PC-3 (cell line): ENCODE results near the gene IL17B. TPM values are rescaled to one million over a fixed set of nuclear protein-coding genes. Genes with fewer than 3 reads are reported as not detected.

Source experiments
- ATAC-seq: fragments of 200-7000 bp; cut with Tn5 transposase; 2 replicates; pipeline ENCODE4 v1.9.1; 2020; ENCODE audit warnings: mild to moderate bottlenecking, moderate library complexity
- BruUV-seq: library from RNA; stranded (reverse); fragments of 400-500 nt; replicated peaks from 2 replicates; lab custom pipeline; 2021; lab: Mats Ljungman, UMichigan
- CTCF ChIA-PET: fragments of 300-600 bp; sonication (Branson Sonifier 250); formaldehyde crosslinking; loops from one replicate; lab custom pipeline; 2022; ENCODE audit warnings: antibody characterized with exemption; lab: Charles Lee
- POLR2A ChIA-PET: fragments of 300-600 bp; sonication (Branson Sonifier 250); formaldehyde crosslinking; loops from one replicate; lab custom pipeline; 2022; ENCODE audit warnings: antibody characterized with exemption; ENCODE audit not compliant: unreplicated experiment; lab: Charles Lee
- DNase-seq: peaks from one replicate; pipeline ENCODE4 v3.0.0-alpha.2; 2015
- H2AFZ ChIP-seq: fragments of 300-600 bp; sonication (generic); 2 replicates; pipeline ENCODE4 v1.6.0; 2016; ENCODE audit warnings: antibody characterized with exemption, low read length
- H3F3A ChIP-seq: fragments of 300-600 bp; sonication (generic); one replicate; pipeline ENCODE4 v1.6.0; 2017; ENCODE audit warnings: antibody characterized with exemption, low read length, control low read depth, mild to moderate bottlenecking; ENCODE audit not compliant: unreplicated experiment
- H3K27ac ChIP-seq: fragments of 300-600 bp; sonication (generic); 2 replicates; pipeline ENCODE4 v1.5.1; 2016; ENCODE audit warnings: mild to moderate bottlenecking, low read length
- H3K27me3 ChIP-seq: fragments of 300-600 bp; sonication (generic); 2 replicates; pipeline ENCODE4 v1.6.1; 2016; ENCODE audit warnings: low read length, mixed read lengths
- H3K36me3 ChIP-seq: fragments of 300-600 bp; sonication (generic); 2 replicates; pipeline ENCODE4 v1.6.1; 2016; ENCODE audit warnings: low read depth, mixed run types, low read length, mixed read lengths
- H3K4me1 ChIP-seq: fragments of 300-600 bp; sonication (generic); 2 replicates; pipeline ENCODE4 v1.5.1; 2016; ENCODE audit warnings: low read length; ENCODE audit not compliant: insufficient read depth
- H3K4me2 ChIP-seq: fragments of 300-600 bp; sonication (generic); 2 replicates; pipeline ENCODE4 v1.6.0; 2016; ENCODE audit warnings: low read length
- H3K4me3 ChIP-seq: fragments of 300-600 bp; sonication (generic); 2 replicates; pipeline ENCODE4 v1.5.1; 2016; ENCODE audit warnings: mild to moderate bottlenecking, low read length, mixed read lengths
- H3K79me2 ChIP-seq: fragments of 300-600 bp; sonication (generic); 2 replicates; pipeline ENCODE4 v1.6.1; 2017; ENCODE audit warnings: low read length, mixed read lengths
- H3K9ac ChIP-seq: fragments of 300-600 bp; sonication (generic); 2 replicates; pipeline ENCODE4 v1.6.0; 2016; ENCODE audit warnings: mild to moderate bottlenecking, low read length
- H3K9me2 ChIP-seq: fragments of 300-600 bp; sonication (generic); replicated peaks from 2 replicates; pipeline ENCODE4 v1.6.1; 2016; ENCODE audit warnings: mixed run types, low read length, mixed read lengths
- H3K9me3 ChIP-seq: fragments of 300-600 bp; sonication (generic); 2 replicates; pipeline ENCODE4 v1.6.1; 2016; ENCODE audit warnings: low read length, mixed read lengths
- H4K20me1 ChIP-seq: fragments of 300-600 bp; sonication (generic); 2 replicates; pipeline ENCODE4 v1.6.1; 2016; ENCODE audit warnings: low read length, mixed read lengths
- CTCF ChIP-seq: fragments of 300-600 bp; sonication (generic); conservative IDR thresholded peaks from 2 replicates; pipeline ENCODE4 v1.5.1; 2017; ENCODE audit warnings: antibody characterized with exemption, low read depth, mild to moderate bottlenecking, low read length
- EZH2 ChIP-seq: fragments of 300-600 bp; sonication (generic); IDR thresholded peaks from one replicate; pipeline ENCODE4 v1.6.1; 2017; ENCODE audit warnings: antibody characterized with exemption, mild to moderate bottlenecking, low read length; ENCODE audit not compliant: unreplicated experiment
- EZH2phosphoT487 ChIP-seq: fragments of 300-600 bp; sonication (generic); IDR thresholded peaks from 2 replicates; pipeline ENCODE4 v1.6.1; 2018; ENCODE audit warnings: mild to moderate bottlenecking, antibody characterized with exemption, low read length, borderline replicate concordance
- intact Hi-C: fragments of 100-400 bp; cut with micrococcal nuclease; formaldehyde crosslinking; loops from 2 replicates; pipeline ENCODE4 v1.9.0; 2023
- total RNA-seq: library from RNA; depleted of rRNA; stranded (reverse); fragments of >200 nt; gene quantifications from 2 replicates; pipeline ENCODE4 v1.2.3, GENCODE V29; 2014

IL17B gene
- total RNA-seq, 1 experiment from 2014 or later, result not detected

- no peaks in the 10 kb centered on the region for H4K20me1 ChIP-seq
- intact Hi-C loops, result no loop called here
- DNase-seq (no peak), ATAC-seq (no peak)
- H3K4me2 ChIP-seq, result no peak overlapping the region
- ChIA-PET CTCF (no interaction called here), POLR2A (no interaction called here)
- H3K27me3 ChIP-seq, result no peaks in the 10 kb centered on the region
- no peaks in the 10 kb centered on the region for H3K9me2 ChIP-seq
- H3K9ac ChIP-seq, result no peak overlapping the region
- H3K4me1 ChIP-seq, result peaks cover 20% of the 10 kb centered on the region
- TF ChIP-seq EZH2phosphoT487, result no peak
- no peak for TF ChIP-seq CTCF
- TF ChIP-seq EZH2, result no peak
- H2AFZ ChIP-seq, result no peak overlapping the region
- no peak overlapping the region for H3K4me3 ChIP-seq
- no peak overlapping the region for H3K27ac ChIP-seq
- no peaks in the 10 kb centered on the region for H3F3A ChIP-seq
- H3K79me2 ChIP-seq, result peaks cover 16% of the 10 kb centered on the region
- no peaks in the 10 kb centered on the region for H3K9me3 ChIP-seq
- no TSS peak for BruUV-seq
- H3K36me3 ChIP-seq, result no peaks in the 10 kb centered on the region
Measured at GRCh38 chr5:149341876-149342275, 37.2 kb downstream of the IL17B start.

- Histone ChIP-seq H4K20me1 (no peaks in the 10 kb centered on the region), H3K9ac (no peak overlapping the region), H3K27ac (no peak overlapping the region), H3K9me3 (no peaks in the 10 kb centered on the region), H3K27me3 (no peaks in the 10 kb centered on the region), H3K36me3 (no peaks in the 10 kb centered on the region), H3K4me2 (no peak overlapping the region), H3K4me3 (no peak overlapping the region), H3K79me2 (peaks cover 6% of the 10 kb centered on the region), H2AFZ (no peak overlapping the region), H3K9me2 (no peaks in the 10 kb centered on the region), H3K4me1 (peaks cover 18% of the 10 kb centered on the region), H3F3A (no peaks in the 10 kb centered on the region)
- no peak for DNase-seq
- intact Hi-C loops, result no loop called here
- no peak for ATAC-seq
- BruUV-seq, result no TSS peak
- POLR2A ChIA-PET, result no interaction called here
- TF ChIP-seq EZH2phosphoT487 (no peak), CTCF (no peak), EZH2 (no peak)
- CTCF ChIA-PET, result no interaction called here
Measured at GRCh38 chr5:149340920-149341319, 38.2 kb downstream of the IL17B start.

- Histone ChIP-seq H3F3A (no peaks in the 10 kb centered on the region), H3K9me3 (no peaks in the 10 kb centered on the region), H2AFZ (no peak overlapping the region), H3K4me3 (no peak overlapping the region), H4K20me1 (no peaks in the 10 kb centered on the region), H3K27me3 (no peaks in the 10 kb centered on the region), H3K4me2 (peak overlapping the region; percentile 26; the same call in 1 of the 2 replicates), H3K27ac (no peak overlapping the region), H3K4me1 (peaks cover 11% of the 10 kb centered on the region), H3K36me3 (no peaks in the 10 kb centered on the region), H3K79me2 (no peaks in the 10 kb centered on the region), H3K9ac (no peak overlapping the region), H3K9me2 (no peaks in the 10 kb centered on the region)
- ChIA-PET POLR2A (no interaction called here), CTCF (no interaction called here)
- intact Hi-C loops, result no loop called here
- ATAC-seq (peak; percentile 98), DNase-seq (peak; percentile 82)
- BruUV-seq, result no TSS peak
- TF ChIP-seq EZH2phosphoT487, result no peak
- no peak for TF ChIP-seq CTCF
- TF ChIP-seq EZH2, result no peak
Measured at GRCh38 chr5:149338364-149338763, 40.7 kb downstream of the IL17B start.
